Hypothalamus (tissue), 51 donors: ENCODE results near the gene SGO2.
"Not testable (repeated sequence)": the region's sequence is repeated elsewhere in the genome, so short reads cannot be mapped to it uniquely, and the experiment has no call there.

Experiments
- DNase-seq, 51 donors: peaks; one replicate each; lab custom pipeline; 2025; lab: John Stamatoyannopoulos, UW

Gene SGO2

DNA sequence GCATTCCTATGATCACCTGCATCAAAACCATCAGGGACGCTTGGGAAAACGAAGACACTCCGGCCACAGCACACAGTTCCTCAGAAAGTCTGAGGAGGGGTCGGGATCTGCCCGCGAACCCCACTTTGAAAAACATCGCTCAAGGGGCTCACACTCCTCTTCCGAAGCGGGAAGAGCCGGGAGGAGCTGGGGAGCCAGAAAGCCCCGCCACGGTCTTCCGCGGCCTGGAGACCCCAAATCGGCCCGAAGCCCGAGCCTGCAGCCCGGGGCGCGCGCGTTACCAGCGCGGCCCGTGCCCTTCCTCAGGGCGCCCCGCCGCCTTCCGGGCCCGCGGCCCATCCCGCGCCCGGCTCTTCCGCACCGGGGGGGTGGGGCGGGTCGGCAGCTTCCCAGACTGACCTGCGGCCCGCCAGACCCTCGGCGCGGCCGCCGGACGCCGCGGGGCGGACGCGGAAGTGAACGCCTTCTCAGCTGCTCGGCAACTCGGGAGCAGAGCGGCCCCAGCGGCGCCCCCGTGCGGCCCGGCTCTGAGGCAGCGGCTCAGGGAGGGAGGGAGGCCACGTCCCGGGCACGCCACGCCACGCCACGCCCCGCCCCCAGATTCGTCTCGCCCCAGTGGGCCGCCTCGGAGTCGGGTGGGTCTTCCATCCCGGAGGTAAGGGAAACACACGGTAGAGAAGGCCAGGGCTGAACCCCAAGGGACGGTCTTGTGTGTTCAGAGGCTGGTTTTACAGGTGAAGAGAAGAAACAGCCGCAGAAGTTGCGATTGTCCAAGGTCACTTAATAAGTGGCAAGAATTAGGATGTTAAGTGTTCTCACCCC lies 16.2 kb upstream of the SGO2 start, which contains the start of gene KCTD18:
Gene KCTD18 (minus strand): TSS at position 457 of the 822 bp plus-strand sequence. CDS start 3,052 bp downstream, outside the sequence.
- DNase-seq = peak; percentile 15 to 95 (median 86)

DNA sequence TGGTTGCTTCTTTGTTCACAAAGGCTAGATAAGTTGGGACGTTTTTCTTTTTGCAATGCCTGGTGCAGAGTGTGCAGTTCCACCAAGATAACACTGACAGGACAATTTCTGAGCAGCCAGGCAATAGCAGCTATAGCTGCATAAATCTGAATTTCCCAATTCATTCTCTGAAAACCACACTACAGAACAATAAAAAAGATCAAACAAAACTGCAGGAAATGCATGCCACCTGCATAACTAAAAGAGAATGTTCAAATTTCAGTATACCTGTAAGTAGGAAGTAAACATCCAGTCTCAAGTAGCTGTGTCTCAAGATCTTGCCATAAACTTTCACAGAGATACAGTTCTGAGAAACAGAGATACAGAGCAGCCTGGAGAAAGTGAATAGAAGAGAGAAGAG lies 10.9 kb upstream of the SGO2 start:
- DNase-seq = no peak

DNA sequence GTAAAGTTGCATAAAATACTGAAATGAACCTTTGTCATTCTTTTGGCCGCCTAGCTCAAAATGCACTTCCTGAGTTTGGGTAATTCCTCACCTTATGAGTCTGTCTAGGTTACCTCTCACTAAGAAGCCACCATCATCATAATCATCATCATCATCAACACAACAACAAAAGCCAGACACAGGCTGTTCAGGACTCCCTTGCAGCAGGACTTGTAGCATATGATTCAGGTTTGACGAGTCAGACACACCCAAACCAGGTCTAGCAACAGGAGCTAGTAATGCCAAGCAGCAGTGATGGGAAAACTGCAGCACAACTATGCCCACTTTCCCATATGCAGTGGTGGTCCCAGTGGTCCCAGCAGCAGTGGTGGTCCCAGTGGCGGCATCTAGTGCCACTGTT lies 2.8 kb upstream of the SGO2 start:
- no peak for DNase-seq

DNA sequence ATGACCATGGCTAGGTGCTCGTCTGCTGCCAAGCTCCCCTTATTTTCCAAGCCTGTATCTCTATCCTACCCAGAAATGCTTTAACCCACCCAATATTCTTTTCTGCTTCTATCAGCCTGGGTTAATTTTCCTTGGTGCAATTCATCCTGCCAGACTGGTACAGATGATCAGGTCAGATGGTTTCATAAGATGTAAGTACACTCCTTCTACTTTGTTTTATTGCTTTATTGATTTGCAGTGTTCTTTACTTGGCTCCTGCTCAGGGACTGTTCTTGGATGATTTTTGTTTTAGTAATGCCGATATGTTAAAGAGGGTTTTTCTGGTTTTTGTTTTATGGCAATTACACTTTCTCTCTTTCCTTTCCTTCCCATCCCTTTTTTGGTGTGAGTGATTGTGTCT lies 2.4 kb upstream of the SGO2 start:
- DNase-seq = no peak

DNA sequence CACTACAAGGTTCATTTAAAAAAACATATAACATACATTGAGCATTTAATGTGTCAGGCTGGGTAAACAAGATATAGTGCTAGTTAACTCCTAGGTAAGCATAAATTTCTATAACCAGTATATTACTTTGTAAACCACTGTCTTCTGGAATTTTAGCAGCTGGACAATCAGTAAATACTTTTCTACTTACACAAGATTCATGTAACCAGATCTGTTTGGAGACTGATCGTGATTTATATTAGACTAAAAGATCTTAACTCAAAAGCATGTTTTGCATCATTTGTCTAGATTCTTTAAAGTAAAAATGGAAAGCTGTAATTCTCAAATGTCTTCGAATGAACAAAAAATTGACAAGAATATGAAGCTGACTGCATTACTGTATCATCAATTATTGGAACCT lies 941 bp upstream of the SGO2 start:
- DNase-seq = no peak

DNA sequence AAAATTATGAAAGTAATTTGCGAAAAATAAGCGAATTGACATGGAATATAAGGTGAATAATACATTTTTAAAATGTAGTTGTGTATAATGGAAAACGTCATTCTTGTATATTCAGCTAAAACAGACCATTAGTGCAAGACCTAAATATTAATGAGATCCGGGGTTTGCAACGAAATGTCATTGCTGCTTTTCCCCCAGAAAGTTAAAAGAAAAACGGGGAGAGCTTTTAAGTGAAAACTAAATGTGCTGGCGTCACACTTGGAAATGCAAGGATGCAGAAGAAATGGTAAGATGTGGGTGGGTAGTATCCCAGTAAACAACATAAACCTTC lies 491 bp upstream of the SGO2 start:
- DNase-seq = no peak

DNA sequence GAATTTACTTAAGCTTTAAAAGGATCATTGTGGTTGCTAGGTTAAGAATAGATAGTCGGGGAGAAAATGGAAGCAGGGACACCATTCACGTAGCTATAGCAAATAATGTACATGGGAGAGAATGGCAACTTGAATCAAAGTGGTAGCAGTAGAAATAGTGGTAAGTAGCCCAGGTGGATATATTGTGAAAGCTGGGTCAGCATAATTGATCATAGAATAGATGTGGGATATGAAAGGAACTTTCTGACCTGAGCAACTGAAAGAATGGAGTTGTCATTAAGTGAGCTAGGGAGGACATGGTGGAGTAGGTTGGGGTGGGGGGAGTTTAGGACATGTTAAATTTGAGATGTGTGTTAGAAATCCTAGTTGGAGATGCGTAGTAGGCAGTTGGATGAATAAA lies 2.2 kb downstream of the SGO2 start:
- no peak for DNase-seq

DNA sequence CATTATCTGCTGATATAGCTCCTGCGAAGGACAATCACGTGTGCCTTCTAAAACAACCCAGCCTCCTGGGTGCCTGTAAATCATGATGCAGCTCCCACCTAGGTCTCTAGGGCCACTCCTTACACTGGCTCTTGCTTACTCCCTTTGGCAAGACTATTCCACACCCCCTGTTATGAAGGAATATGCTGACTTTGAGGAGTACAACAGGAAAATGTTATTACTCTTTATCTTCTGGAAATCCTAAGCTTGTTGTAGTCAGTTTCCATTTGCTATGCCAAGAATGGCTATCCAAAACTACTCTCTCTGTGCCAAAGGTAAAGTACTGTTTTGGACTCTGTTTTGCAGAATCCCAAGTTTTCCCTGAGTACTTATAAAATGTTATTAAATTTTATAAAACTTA lies 7.7 kb downstream of the SGO2 start:
- no peak for DNase-seq

DNA sequence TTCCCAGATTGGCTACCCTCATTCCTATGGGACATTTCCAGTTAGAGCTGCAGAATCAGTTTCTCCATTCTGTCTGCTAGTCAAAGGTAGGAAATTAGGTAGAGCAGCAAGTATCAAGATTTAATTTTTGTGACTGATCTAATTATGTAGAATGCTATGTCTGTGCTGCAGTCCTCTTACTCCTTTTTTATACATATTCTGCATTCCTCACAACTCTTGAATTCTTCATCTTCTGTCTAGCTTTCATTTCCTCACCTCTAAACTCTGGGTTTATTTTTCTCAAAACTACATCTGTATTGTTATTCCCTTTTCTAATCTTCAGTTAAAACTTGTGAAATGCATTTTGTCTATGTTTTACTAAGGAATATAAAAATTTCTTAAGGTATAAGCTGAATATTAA lies 8.6 kb downstream of the SGO2 start:
- DNase-seq = no peak

DNA sequence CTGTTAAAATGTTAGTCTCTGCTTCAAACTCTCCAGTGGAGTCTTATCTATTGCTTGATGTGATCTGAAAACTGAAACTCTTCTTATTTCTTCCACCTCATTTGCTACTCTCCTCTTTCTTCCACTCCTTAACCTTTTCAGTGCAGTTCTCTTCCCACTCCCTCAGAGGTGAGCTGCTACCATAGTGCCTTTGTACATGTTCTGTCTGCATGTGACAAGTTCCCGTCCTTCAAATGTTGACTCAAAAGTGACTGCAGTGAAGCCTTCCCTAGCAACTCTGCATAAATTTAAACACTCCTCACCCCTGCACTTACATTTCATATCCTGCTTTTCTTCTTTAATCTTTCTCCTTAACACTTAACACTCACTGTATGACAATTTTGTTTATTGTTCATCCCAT lies 12.1 kb downstream of the SGO2 start:
- no peak for DNase-seq

DNA sequence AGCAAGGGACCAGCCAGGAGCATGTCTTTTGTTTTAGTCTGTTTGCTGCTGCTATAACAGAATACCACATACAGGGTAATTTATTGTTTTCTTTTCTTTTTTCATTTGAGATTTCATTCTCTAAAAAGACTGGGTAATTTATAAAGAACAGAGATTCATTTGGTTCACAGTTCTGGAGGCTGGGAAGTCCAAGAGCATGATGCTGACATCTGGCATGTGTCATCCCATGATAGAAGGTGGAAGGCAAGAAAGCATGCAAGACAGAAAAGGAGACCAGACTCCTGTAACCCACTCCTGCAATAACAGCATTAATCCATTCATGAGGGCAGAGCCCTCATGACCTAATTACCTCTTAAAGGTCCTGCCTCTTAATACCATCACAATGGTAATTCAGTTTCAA lies 14.8 kb downstream of the SGO2 start:
- DNase-seq = no peak

DNA sequence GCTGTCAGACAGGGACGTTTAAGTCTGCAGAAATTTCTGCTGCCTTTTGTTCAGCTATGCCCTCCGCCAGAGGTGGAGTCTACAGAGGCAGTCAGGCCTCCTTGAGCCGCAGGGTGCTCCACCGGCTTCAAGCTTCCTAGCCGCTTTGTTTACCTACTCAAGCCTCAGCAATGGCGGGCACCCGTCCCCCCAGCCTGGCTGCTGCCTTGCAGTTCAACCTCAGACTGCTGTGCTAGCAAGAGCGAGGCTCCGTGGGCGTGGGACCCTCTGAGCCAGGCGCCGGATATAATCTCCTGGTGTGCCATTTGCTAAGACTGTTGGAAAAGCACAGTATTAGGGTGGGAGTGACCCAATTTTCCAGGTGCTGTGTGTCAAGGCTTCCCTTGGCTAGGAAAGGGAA lies 40.6 kb downstream of the SGO2 start:
- DNase-seq = not testable (repeated sequence)

DNA sequence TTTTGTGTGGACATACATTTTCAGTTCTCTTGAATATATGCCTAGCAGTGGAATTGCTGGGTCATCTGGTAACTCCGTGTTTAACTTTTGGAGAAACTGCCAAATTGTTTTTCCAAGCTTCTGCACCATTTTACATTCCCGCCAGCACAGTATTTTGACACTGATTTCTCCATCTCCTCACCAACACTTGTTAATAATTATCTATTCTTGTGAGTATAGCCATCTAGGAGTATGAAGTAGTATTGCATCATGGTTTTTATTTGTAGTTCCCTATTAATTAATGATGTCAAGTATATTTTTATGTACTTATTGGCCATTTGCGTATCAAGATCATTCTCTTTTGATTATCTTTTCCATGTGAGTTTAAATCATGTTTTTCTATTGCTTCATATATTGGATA lies 41.9 kb downstream of the SGO2 start:
- no peak for DNase-seq

DNA sequence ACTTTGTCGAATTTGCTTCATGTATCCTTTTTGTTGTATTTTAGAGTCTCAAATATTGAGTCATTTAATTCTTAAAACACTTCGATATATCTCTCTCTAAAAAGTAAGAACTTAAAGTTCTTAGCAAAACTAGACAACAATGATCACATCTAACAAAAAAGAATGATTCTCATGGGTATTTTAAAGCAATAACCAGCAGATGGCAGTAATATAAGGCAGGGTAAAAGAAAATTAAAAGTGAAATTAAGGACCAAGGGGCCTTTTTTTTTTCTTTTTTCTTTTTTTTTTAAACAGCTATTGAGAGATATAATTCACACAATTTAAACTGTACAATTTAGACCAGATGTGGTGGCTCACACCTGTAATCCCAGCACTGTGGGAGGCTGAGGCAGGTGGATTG lies 50.0 kb downstream of the SGO2 start:
- no peak for DNase-seq

DNA sequence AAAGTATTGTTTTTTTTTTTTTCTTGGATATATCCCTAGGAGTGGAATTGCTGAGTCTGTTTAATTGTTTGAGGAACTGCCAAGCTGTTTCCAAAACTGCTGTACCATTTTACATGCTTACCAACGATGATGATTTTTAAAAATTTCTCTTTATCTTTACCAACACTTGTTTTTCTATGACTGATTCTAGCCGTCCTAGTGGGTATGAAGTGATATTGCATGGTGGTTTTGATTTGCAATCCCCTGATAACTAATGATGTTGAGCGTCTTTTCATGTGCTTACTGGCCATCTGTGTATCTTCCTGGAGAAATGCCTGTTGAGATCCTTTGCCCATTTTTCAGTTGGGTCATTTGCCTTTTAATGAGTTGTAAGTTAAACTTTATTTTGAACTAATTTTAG lies 51.0 kb downstream of the SGO2 start:
- DNase-seq = no peak

DNA sequence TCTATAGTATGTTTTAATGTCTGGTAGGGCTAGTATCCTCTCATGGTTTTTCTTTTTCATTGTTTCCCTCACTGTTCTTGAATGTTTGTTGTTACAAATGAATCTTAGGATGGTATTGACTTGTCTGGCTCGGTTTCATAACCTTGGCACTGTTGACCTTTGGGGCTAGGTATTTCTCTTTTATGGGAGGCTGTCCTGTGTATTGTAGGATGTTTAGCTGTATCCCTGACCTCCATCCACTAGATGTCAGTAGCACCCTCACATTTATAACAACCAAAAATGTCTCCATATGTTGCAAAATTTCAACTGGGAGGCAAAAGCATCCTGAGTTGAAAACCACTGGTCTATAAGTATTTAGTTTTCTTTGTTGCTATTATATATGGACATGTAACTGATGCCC lies 52.8 kb downstream of the SGO2 start:
- DNase-seq = no peak

DNA sequence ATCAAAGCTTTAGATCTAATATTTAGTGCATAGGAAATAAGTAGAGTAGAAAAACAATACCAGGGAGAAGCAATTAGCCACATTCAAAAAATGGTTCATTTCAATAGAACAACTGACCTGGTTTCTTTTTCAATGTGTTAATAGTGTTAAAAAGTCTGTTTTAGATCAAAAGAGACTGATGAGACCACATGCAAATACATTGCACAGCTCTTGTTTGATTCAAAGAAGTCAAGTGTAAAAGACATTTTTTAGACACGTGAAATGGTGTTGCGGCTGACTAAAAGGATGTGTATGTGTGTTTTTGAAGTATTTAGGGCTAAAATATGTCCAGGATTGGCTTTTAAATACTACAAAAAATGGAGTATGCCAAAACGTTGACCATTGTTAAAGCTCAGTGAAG lies 58.6 kb downstream of the SGO2 start:
- DNase-seq = no peak

DNA sequence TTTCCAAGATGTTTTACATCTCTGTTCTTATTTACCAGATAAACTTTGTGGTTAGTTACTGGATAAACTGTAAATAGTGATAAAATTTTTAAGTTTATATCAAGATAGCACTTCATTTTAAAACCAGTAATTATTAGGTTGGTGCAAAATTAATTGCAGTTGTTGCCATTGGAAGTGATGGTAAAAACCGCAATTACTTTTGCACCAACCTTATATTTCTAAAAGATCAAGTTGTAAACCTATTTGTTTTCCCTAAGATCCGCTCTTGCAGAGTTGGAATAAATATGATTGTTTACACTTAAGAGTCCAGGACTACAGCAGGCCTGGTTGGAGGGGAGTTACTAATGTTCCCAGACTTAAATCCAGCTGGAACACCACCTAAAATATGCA lies 59.3 kb downstream of the SGO2 start:
- no peak for DNase-seq

DNA sequence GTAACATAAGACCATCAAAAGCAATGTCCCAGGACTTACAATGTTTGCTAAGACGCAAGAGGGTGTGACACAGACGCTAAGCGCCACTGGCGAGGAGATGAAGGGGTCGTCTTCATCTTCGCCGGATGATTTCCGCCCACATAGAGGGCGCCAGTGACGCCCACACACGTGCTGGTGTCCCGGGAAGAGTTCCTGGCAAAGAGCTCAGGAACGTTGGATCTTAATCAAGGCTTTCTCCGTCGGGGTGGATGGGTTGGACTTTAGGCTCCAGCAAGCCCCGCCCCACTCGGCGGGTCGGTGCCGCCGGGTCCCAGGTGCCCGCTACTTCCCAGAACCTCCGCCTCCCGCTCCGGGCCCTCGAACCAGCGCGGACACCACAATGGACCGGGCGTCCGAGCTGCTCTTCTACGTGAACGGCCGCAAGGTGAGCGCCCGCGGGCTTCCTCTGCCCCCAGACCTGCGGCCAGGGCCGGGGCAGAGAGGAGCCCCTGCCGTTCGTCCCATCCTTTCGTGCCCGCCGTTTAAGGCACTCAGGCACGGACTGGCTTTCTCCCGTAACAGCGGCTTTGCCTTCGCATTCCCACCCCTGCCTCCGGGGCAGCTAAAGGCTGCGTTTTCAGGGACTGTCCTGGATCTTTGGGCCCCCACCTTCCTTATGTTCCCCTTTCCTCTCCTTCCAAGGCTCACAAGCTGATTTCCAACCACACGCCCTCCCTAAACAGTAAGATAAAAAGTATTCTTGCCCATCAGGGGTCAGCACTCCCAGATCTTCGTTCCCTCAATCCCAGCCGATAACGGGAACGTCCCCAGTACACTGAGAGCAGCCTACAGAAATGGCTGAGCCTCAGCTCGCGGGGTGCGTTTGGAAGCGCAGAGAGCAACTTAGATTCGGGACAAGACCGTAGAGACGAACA lies 60.0 kb downstream of the SGO2 start, which contains the start of gene AOX1:
Gene AOX1 (plus strand): TSS at position 285 of the 914 bp plus-strand sequence. CDS start 95 bp downstream, at position 380.
- peak in 28 of 51 donors; percentile 1 to 55 (median 12) for DNase-seq

DNA sequence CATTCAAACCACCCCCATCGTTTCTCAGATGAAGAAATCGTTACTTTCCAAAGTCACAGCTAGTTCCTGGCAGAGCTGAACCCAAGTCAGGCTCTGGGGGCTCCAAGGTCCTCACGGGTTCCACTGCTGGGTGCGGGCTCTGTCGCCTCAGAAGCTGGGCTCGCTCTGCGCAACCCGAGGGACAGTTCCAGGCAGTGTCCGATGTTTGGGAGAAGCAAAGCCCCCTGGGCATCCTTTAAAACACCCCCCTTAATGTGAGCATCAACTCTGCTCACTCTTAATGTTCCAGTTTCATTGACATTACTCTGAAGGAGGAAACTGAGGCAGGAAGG lies 60.6 kb downstream of the SGO2 start:
- DNase-seq = no peak

DNA sequence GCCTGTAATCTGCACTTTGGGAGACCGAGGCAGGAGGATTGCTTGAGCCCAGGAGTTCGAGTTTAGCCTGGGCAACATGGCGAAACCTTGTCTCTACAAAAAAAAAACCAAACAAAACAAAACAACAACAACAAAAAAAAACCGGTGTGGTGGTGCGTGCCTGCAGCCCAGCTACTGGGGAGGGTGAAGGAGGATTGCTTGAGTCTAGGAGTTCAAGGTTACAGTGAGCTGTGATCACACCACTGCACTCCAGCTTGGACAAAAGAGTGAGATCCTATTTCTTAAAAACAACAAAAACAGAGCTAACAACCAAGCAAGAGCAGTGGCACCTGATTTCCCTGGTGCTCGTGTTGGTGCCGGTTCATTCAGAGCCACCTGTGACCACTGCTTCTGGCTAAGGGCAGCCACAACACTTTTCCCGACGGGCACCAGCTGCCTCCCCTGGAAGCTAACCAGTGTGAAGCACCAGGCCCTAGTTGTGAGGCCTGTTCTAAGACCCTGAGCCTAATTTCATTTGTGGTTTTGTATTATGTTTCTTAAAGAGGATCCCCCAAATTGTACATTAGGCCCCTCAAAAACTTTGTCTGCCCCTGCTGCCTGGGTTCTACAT lies 61.1 kb downstream of the SGO2 start:
- no peak for DNase-seq
